IMR-90 (cell line): ENCODE results near the gene ZNF608.

Source experiments
- BHLHE40 ChIP-seq: fragments of 150-350 bp; IDR thresholded peaks from 2 replicates; pipeline ENCODE4 v1.6.1; 2016; ENCODE audit warnings: mild to moderate bottlenecking, low read depth, low read length
- CEBPB ChIP-seq: IDR thresholded peaks from 2 replicates; pipeline ENCODE4 v1.6.1; 2012; ENCODE audit warnings: low read depth, low read length, improper control_type of control experiment
- CHD1 ChIP-seq: IDR thresholded peaks from 2 replicates; pipeline ENCODE4 v1.6.1; 2012; ENCODE audit warnings: low read depth, low read length, improper control_type of control experiment
- FOS ChIP-seq: fragments of 150-350 bp; IDR thresholded peaks from 2 replicates; pipeline ENCODE4 v1.6.1; 2016; ENCODE audit warnings: low read depth, low read length
- MAFK ChIP-seq: IDR thresholded peaks from 2 replicates; pipeline ENCODE4 v1.6.1; 2012; ENCODE audit warnings: low read depth, low read length, improper control_type of control experiment
- POLR2A ChIP-seq: IDR thresholded peaks from 2 replicates; pipeline ENCODE4 v1.6.1; 2012; ENCODE audit warnings: mild to moderate bottlenecking, low read depth, low read length
- RAD21 ChIP-seq: IDR thresholded peaks from 2 replicates; pipeline ENCODE4 v1.6.1; 2012; ENCODE audit warnings: low read length, improper control_type of control experiment
- RCOR1 ChIP-seq: IDR thresholded peaks from 2 replicates; pipeline ENCODE4 v1.6.1; 2012; ENCODE audit warnings: mild to moderate bottlenecking, low read length, improper control_type of control experiment; ENCODE audit not compliant: insufficient replicate concordance
- SMC3 ChIP-seq: fragments of 150-350 bp; IDR thresholded peaks from 2 replicates; pipeline ENCODE4 v1.6.1; 2016; ENCODE audit warnings: low read depth, mild to moderate bottlenecking, antibody characterized with exemption, low read length, moderate library complexity
- TF ChIP-seq, protein P1 (sequence below): conservative IDR thresholded peaks from 2 replicates; pipeline ENCODE4 v1.5.1; 2012; ENCODE audit warnings: mild to moderate bottlenecking, low read depth, low read length, improper control_type of control experiment
- TF ChIP-seq, protein P2 (sequence below): fragments of 150-350 bp; IDR thresholded peaks from 2 replicates; pipeline ENCODE4 v1.6.1; 2016; ENCODE audit warnings: low read depth, mild to moderate bottlenecking, low read length, moderate library complexity, borderline replicate concordance

GRCh38 chr5:124728331-124728967, 18.0 kb downstream of the ZNF608 start:
- TF ChIP-seq, protein P1, sequence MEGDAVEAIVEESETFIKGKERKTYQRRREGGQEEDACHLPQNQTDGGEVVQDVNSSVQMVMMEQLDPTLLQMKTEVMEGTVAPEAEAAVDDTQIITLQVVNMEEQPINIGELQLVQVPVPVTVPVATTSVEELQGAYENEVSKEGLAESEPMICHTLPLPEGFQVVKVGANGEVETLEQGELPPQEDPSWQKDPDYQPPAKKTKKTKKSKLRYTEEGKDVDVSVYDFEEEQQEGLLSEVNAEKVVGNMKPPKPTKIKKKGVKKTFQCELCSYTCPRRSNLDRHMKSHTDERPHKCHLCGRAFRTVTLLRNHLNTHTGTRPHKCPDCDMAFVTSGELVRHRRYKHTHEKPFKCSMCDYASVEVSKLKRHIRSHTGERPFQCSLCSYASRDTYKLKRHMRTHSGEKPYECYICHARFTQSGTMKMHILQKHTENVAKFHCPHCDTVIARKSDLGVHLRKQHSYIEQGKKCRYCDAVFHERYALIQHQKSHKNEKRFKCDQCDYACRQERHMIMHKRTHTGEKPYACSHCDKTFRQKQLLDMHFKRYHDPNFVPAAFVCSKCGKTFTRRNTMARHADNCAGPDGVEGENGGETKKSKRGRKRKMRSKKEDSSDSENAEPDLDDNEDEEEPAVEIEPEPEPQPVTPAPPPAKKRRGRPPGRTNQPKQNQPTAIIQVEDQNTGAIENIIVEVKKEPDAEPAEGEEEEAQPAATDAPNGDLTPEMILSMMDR = no peak
- no peak for TF ChIP-seq RCOR1
- TF ChIP-seq RAD21 = no peak
- no peak for TF ChIP-seq POLR2A
- TF ChIP-seq MAFK = no peak
- TF ChIP-seq SMC3 = no peak
- TF ChIP-seq CEBPB = no peak
- TF ChIP-seq, protein P2, sequence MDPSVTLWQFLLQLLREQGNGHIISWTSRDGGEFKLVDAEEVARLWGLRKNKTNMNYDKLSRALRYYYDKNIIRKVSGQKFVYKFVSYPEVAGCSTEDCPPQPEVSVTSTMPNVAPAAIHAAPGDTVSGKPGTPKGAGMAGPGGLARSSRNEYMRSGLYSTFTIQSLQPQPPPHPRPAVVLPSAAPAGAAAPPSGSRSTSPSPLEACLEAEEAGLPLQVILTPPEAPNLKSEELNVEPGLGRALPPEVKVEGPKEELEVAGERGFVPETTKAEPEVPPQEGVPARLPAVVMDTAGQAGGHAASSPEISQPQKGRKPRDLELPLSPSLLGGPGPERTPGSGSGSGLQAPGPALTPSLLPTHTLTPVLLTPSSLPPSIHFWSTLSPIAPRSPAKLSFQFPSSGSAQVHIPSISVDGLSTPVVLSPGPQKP = no peak
- no peak for TF ChIP-seq BHLHE40
- no peak for TF ChIP-seq FOS
- no peak for TF ChIP-seq CHD1
